IMR-90 (cell line): ENCODE data around the gene MMP21. TPM values are rescaled to one million over a fixed set of nuclear protein-coding genes. Genes with fewer than 3 reads are reported as not detected.

Source experiments
- ATAC-seq: fragments of 200-7000 bp; cut with Tn5 transposase; 2 replicates; pipeline ENCODE4 v1.9.1; 2020; ENCODE audit warnings: low read depth, mild to moderate bottlenecking, moderate library complexity
- BruUV-seq: library from RNA; stranded (reverse); fragments of 400-500 nt; replicated peaks from 2 replicates; lab custom pipeline; 2021; lab: Mats Ljungman, UMichigan
- CTCF ChIA-PET: fragments of 300-600 bp; formaldehyde crosslinking; extraction: SDS; loops from one replicate; lab custom pipeline; 2021; ENCODE audit warnings: antibody characterized with exemption; lab: Yijun Ruan, JAX
- POLR2A ChIA-PET: fragments of 300-600 bp; sonication (Branson Sonifier 250); formaldehyde crosslinking; loops from one replicate; lab custom pipeline; 2022; ENCODE audit warnings: antibody characterized with exemption; ENCODE audit not compliant: unreplicated experiment; lab: Charles Lee
- DNase-seq: peaks from one replicate; pipeline ENCODE4 v3.0.0; 2013
- H2AFZ ChIP-seq: replicated peaks from 2 replicates; pipeline ENCODE3; 2013; ENCODE audit warnings: low read length, mild to moderate bottlenecking; ENCODE audit not compliant: poor library complexity
- H2AK5ac ChIP-seq: 2 replicates; pipeline ENCODE4 v1.6.1; 2013; ENCODE audit warnings: low read depth, low read length, inconsistent platforms
- H2AK9ac ChIP-seq: replicated peaks from 2 replicates; pipeline ENCODE3; 2013; ENCODE audit warnings: mild to moderate bottlenecking, low read depth, low read length, moderate library complexity; ENCODE audit not compliant: poor library complexity
- H2BK120ac ChIP-seq: 2 replicates; pipeline ENCODE4 v1.6.1; 2013; ENCODE audit warnings: low read depth, low read length, inconsistent platforms
- H2BK15ac ChIP-seq: 3 replicates; pipeline ENCODE4 v1.6.1; 2013; ENCODE audit warnings: low read depth, low read length, inconsistent platforms
- H2BK20ac ChIP-seq: 2 replicates; pipeline ENCODE4 v1.6.1; 2013; ENCODE audit warnings: low read depth, mild to moderate bottlenecking, inconsistent platforms, low read length, moderate library complexity
- H2BK5ac ChIP-seq: 2 replicates; pipeline ENCODE4 v1.6.1; 2013; ENCODE audit warnings: mild to moderate bottlenecking, low read depth, low read length, inconsistent platforms; ENCODE audit not compliant: poor library complexity, severe bottlenecking
- H3K14ac ChIP-seq: replicated peaks from 2 replicates; pipeline ENCODE4 v1.6.1; 2013; ENCODE audit warnings: low read depth, low read length, inconsistent platforms
- H3K18ac ChIP-seq: 2 replicates; pipeline ENCODE4 v1.6.1; 2013; ENCODE audit warnings: low read depth, low read length, control low read depth
- H3K23ac ChIP-seq: 2 replicates; pipeline ENCODE4 v1.6.1; 2013; ENCODE audit warnings: low read depth, low read length, inconsistent platforms
- H3K27ac ChIP-seq: 2 replicates; pipeline ENCODE4 v1.5.1; 2013; ENCODE audit warnings: mild to moderate bottlenecking, control low read depth, low read length; ENCODE audit not compliant: insufficient read depth
- H3K27me3 ChIP-seq: 2 replicates; pipeline ENCODE4 v1.6.1; 2013; ENCODE audit warnings: low read length; ENCODE audit not compliant: control insufficient read depth, insufficient read depth
- H3K36me3 ChIP-seq: 2 replicates; pipeline ENCODE4 v1.6.1; 2013; ENCODE audit warnings: low read length, mixed read lengths; ENCODE audit not compliant: control insufficient read depth, insufficient read depth
- H3K4ac ChIP-seq: 2 replicates; pipeline ENCODE4 v1.6.1; 2013; ENCODE audit warnings: low read depth, low read length, inconsistent platforms
- H3K4me1 ChIP-seq: 2 replicates; pipeline ENCODE4 v1.6.1; 2013; ENCODE audit warnings: low read length, mixed read lengths; ENCODE audit not compliant: control insufficient read depth, insufficient read depth
- H3K4me2 ChIP-seq: 2 replicates; pipeline ENCODE4 v1.6.1; 2013; ENCODE audit warnings: low read depth, mild to moderate bottlenecking, control low read depth, low read length, moderate library complexity
- H3K4me3 ChIP-seq: 2 replicates; pipeline ENCODE4 v1.5.1; 2013; ENCODE audit warnings: low read depth, mild to moderate bottlenecking, control low read depth, low read length, moderate library complexity; ENCODE audit not compliant: insufficient read depth
- H3K56ac ChIP-seq: 2 replicates; pipeline ENCODE4 v1.6.1; 2013; ENCODE audit warnings: low read length, inconsistent platforms; ENCODE audit not compliant: insufficient read depth; ENCODE audit errors: extremely low read depth
- H3K79me1 ChIP-seq, 2 experiments: 2 replicates each; pipeline ENCODE4 v1.6.1; 2013; ENCODE audit warnings: low read length in 2 of 2, inconsistent platforms in 1 of 2, low read depth in 1 of 2
- H3K9ac ChIP-seq: 2 replicates; pipeline ENCODE4 v1.6.1; 2013; ENCODE audit warnings: low read depth, low read length, control low read depth
- H3K9me1 ChIP-seq: 2 replicates; pipeline ENCODE4 v1.6.1; 2013; ENCODE audit warnings: low read length, inconsistent platforms; ENCODE audit not compliant: insufficient read depth
- H3K9me3 ChIP-seq: 2 replicates; pipeline ENCODE4 v1.6.1; 2013; ENCODE audit warnings: low read length; ENCODE audit not compliant: control insufficient read depth, insufficient read depth
- H4K20me1 ChIP-seq: 2 replicates; pipeline ENCODE4 v1.6.1; 2013; ENCODE audit warnings: low read length, inconsistent platforms; ENCODE audit not compliant: insufficient read depth
- H4K5ac ChIP-seq: 2 replicates; pipeline ENCODE4 v1.6.1; 2013; ENCODE audit warnings: mild to moderate bottlenecking, low read depth, low read length, control low read depth
- H4K8ac ChIP-seq, 2 experiments: 2 replicates each; pipeline ENCODE4 v1.6.1; 2013; ENCODE audit warnings: low read depth in 2 of 2, low read length in 2 of 2, control low read depth in 1 of 2, inconsistent platforms in 1 of 2
- H4K91ac ChIP-seq: 2 replicates; pipeline ENCODE4 v1.6.1; 2013; ENCODE audit warnings: low read depth, low read length, inconsistent platforms; ENCODE audit not compliant: insufficient read depth
- BHLHE40 ChIP-seq: fragments of 150-350 bp; IDR thresholded peaks from 2 replicates; pipeline ENCODE4 v1.6.1; 2016; ENCODE audit warnings: mild to moderate bottlenecking, low read depth, low read length
- CEBPB ChIP-seq: IDR thresholded peaks from 2 replicates; pipeline ENCODE4 v1.6.1; 2012; ENCODE audit warnings: low read depth, low read length, improper control_type of control experiment
- CHD1 ChIP-seq: IDR thresholded peaks from 2 replicates; pipeline ENCODE4 v1.6.1; 2012; ENCODE audit warnings: low read depth, low read length, improper control_type of control experiment
- CTCF ChIP-seq: conservative IDR thresholded peaks from 2 replicates; pipeline ENCODE4 v1.5.1; 2012; ENCODE audit warnings: mild to moderate bottlenecking, low read depth, low read length, improper control_type of control experiment
- FOS ChIP-seq: fragments of 150-350 bp; IDR thresholded peaks from 2 replicates; pipeline ENCODE4 v1.6.1; 2016; ENCODE audit warnings: low read depth, low read length
- MAFK ChIP-seq: IDR thresholded peaks from 2 replicates; pipeline ENCODE4 v1.6.1; 2012; ENCODE audit warnings: low read depth, low read length, improper control_type of control experiment
- NFE2L2 ChIP-seq: fragments of 150-350 bp; IDR thresholded peaks from 2 replicates; pipeline ENCODE4 v1.6.1; 2016; ENCODE audit warnings: low read depth, mild to moderate bottlenecking, low read length
- POLR2A ChIP-seq: IDR thresholded peaks from 2 replicates; pipeline ENCODE4 v1.6.1; 2012; ENCODE audit warnings: mild to moderate bottlenecking, low read depth, low read length
- RCOR1 ChIP-seq: IDR thresholded peaks from 2 replicates; pipeline ENCODE4 v1.6.1; 2012; ENCODE audit warnings: mild to moderate bottlenecking, low read length, improper control_type of control experiment; ENCODE audit not compliant: insufficient replicate concordance
- SMC3 ChIP-seq: fragments of 150-350 bp; IDR thresholded peaks from 2 replicates; pipeline ENCODE4 v1.6.1; 2016; ENCODE audit warnings: low read depth, mild to moderate bottlenecking, antibody characterized with exemption, low read length, moderate library complexity
- USF2 ChIP-seq: fragments of 150-350 bp; IDR thresholded peaks from 2 replicates; pipeline ENCODE4 v1.6.1; 2017; ENCODE audit warnings: mild to moderate bottlenecking, antibody characterized with exemption, low read length, low read depth
- WGBS, 2 experiments: methylation state at CpG; one replicate each; pipeline versions ENCODE4 v1.1.5 to v1.1.7; 2013; ENCODE audit warnings: missing lambda C conversion rate in 2 of 2; ENCODE audit not compliant: insufficient read length in 1 of 2; ENCODE audit errors: extremely low coverage in 2 of 2; 5-methylcytosine and 5-hydroxymethylcytosine counted together
- dilution Hi-C: fragments of 300-500 bp; cut with HindIII; formaldehyde crosslinking; loops from one replicate; pipeline ENCODE4 v1.14.3; 2018; ENCODE audit warnings: low sequenced_read_pairs; ENCODE audit not compliant: unreplicated experiment
- in situ Hi-C: fragments of 300-500 bp; cut with MboI; formaldehyde crosslinking; loops from 3 replicates; pipeline ENCODE4 v1.14.3; 2019; ENCODE audit warnings: low sequenced_read_pairs, inconsistent platforms, mixed read lengths
- intact Hi-C: fragments of 100-400 bp; cut with micrococcal nuclease; formaldehyde crosslinking; loops from 2 replicates; pipeline ENCODE4 v1.10.0; 2022
- polyA plus RNA-seq, 3 experiments: library from polyadenylated mRNA; depleted of rRNA; stranded (reverse); fragments of >200 nt; gene quantifications; 2 replicates each; pipeline ENCODE4 v1.2.3, GENCODE V29; 2012; ENCODE audit warnings: low replicate concordance in 1 of 3
- total RNA-seq: library from RNA; depleted of rRNA; stranded (reverse); fragments of >200 nt; gene quantifications from 2 replicates; pipeline ENCODE4 v1.2.3, GENCODE V29; 2012

Gene MMP21
- total and polyA plus RNA-seq, 2 of the 4 experiments (the other 2 are of a cell fraction) = not detected

- no peak for DNase-seq
- Histone ChIP-seq H2BK5ac (no peak overlapping the region), H3K9ac (no peak overlapping the region), H2BK20ac (no peak overlapping the region), H3K9me1 (peaks cover 3% of the 10 kb centered on the region), H3K14ac (no peak overlapping the region), H4K91ac (no peak overlapping the region), H3K56ac (no peak overlapping the region), H3K79me1 (no peaks in the 10 kb centered on the region), H3K4me2 (no peak overlapping the region), H3K36me3 (peaks cover 27% of the 10 kb centered on the region), H3K27ac (no peak overlapping the region), H3K4me3 (no peak overlapping the region), H3K23ac (no peak overlapping the region), H3K18ac (no peak overlapping the region), H3K9me3 (no peaks in the 10 kb centered on the region), H4K5ac (no peak overlapping the region), H3K27me3 (no peaks in the 10 kb centered on the region), H4K8ac (no peak overlapping the region), H3K4ac (no peak overlapping the region), H2AFZ (no peak overlapping the region), H2AK9ac (no peak overlapping the region), H2BK15ac (no peak overlapping the region), H2AK5ac (no peak overlapping the region), H4K20me1 (no peaks in the 10 kb centered on the region), H2BK120ac (no peak overlapping the region), H3K4me1 (no peaks in the 10 kb centered on the region)
- intact Hi-C loops = no loop called here
- 72% methylated on average over 4 of the region's 5 CpGs; no CpG with 5 or more reads in 1 of the 2 experiments for WGBS, 2 experiments
- no peak for ATAC-seq
- POLR2A ChIA-PET = no interaction called here
- CTCF ChIA-PET = no interaction called here
- dilution Hi-C loops = no loop called here
- TF ChIP-seq FOS = no peak
- TF ChIP-seq CHD1 = no peak
- no peak for TF ChIP-seq SMC3
- no peak for TF ChIP-seq CTCF
- TF ChIP-seq MAFK = no peak
- TF ChIP-seq POLR2A = no peak
- no peak for TF ChIP-seq USF2
- TF ChIP-seq RCOR1 = no peak
- no peak for TF ChIP-seq BHLHE40
- TF ChIP-seq CEBPB = no peak
- no peak for TF ChIP-seq NFE2L2
- no TSS peak for BruUV-seq
- in situ Hi-C loops = no loop called here
These were observed 22.5 kb upstream of the MMP21 start for GRCh38 chr10:125797994-125798662.
